HL-60 (cell line): ENCODE results near the gene PLD5.
"Not testable (repeated sequence)": the region's sequence is repeated elsewhere in the genome, so short reads cannot be mapped to it uniquely, and the experiment has no call there.

Experiments
- DNase-seq, 2 experiments: peaks; one replicate each; pipeline ENCODE4 v3.0.0-alpha.2; 2010 to 2020; ENCODE audit warnings: low read depth in 1 of 2, low spot score in 1 of 2
- H3K27ac ChIP-seq: fragments of 250-450 bp; sonication (Bioruptor Pico); replicated peaks from 2 replicates; pipeline ENCODE4 v1.5.1; 2020; ENCODE audit warnings: mild to moderate bottlenecking, moderate library complexity
- H3K27me3 ChIP-seq: fragments of 250-450 bp; sonication (Bioruptor Pico); 2 replicates; pipeline ENCODE4 v1.5.1; 2021; ENCODE audit warnings: mild to moderate bottlenecking, moderate library complexity; ENCODE audit not compliant: insufficient read depth, poor library complexity, severe bottlenecking
- H3K4me3 ChIP-seq: replicated peaks from 2 replicates; pipeline ENCODE4 v1.5.1; 2011; ENCODE audit warnings: mild to moderate bottlenecking, control low read depth, low read length; ENCODE audit not compliant: insufficient read depth
- GABPA ChIP-seq: IDR thresholded peaks from 2 replicates; pipeline ENCODE4 v1.6.1; 2012; ENCODE audit warnings: low read depth
- POLR2AphosphoS5 ChIP-seq: IDR thresholded peaks from 2 replicates; pipeline ENCODE4 v1.6.1; 2012; ENCODE audit warnings: low read depth
- SPI1 ChIP-seq: IDR thresholded peaks from 2 replicates; pipeline ENCODE4 v1.6.1; 2012; ENCODE audit warnings: low read depth, mild to moderate bottlenecking, borderline replicate concordance
- TF ChIP-seq, protein P1 (sequence below): IDR thresholded peaks from one replicate; pipeline ENCODE4 v1.5.1; 2011; ENCODE audit warnings: low read length, control low read depth, inconsistent platforms; ENCODE audit not compliant: insufficient read depth
- TF ChIP-seq, protein P2 (sequence below): IDR thresholded peaks from 2 replicates; pipeline ENCODE4 v1.6.1; 2012; ENCODE audit warnings: low read depth; ENCODE audit not compliant: insufficient replicate concordance

PLD5 gene

DNA sequence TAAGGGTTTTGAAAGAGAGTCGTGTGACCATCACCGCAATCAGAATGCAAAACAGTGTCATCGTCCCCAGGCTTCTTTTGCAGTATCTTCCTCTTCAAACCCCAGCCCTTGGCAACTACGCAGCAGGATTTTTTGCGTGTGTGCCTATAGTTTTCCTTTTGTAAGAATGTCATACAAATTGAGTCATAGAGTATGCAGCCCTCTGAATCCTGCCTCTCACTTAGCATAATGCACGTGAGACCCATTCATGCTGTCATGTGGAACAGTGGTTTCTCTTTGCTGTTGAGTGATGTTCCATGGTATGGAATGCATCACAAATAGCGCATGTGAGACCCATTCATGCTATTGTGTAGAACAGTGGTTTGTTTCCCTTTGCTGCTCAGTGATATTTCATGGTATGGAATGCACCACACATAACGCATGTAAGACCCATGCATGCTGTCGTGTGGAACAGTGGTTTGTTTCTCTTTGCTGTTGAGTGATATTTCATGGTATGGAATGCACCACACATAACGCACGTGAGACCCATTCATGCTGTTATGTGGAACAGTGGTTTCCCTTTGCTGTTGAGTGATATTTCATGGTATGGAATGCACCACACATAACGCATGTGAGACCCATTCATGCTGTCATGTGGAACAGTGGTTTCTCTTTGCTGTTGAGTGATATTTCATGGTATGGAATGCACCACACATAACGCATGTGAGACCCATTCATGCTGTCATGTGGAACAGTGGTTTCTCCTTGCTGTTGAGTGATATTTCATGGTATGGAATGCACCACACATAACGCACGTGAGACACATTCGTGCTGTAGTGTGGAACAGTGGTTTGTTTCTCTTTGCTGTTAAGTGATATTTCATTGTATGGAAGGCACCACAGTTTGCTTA, 299.4 kb downstream of the PLD5 start:
- DNase-seq, H3K27ac ChIP-seq, H3K4me3 ChIP-seq: not testable (repeated sequence)

DNA sequence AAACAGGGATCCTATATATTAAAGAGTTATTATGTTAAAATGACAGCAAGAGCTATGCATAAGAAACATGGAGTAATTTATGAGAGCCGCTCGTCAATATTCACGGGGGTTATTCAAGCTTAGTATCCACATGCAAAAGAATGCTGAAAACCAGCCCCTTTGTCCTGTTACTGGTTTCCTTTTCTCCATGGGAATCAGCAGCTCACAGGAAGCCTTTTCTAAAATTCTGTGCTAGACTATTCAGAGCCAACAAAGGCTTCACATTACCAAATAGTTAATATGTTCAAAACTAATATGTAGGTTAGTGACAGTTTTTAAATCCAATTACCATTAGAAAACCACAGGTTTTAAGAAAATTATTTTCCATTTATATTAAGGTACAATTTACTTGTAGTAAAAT, 300.0 kb downstream of the PLD5 start:
- Histone ChIP-seq H3K27me3 (no peaks in the 10 kb centered on the region), H3K27ac (no peak overlapping the region), H3K4me3 (no peak overlapping the region)
- TF ChIP-seq, protein P1, sequence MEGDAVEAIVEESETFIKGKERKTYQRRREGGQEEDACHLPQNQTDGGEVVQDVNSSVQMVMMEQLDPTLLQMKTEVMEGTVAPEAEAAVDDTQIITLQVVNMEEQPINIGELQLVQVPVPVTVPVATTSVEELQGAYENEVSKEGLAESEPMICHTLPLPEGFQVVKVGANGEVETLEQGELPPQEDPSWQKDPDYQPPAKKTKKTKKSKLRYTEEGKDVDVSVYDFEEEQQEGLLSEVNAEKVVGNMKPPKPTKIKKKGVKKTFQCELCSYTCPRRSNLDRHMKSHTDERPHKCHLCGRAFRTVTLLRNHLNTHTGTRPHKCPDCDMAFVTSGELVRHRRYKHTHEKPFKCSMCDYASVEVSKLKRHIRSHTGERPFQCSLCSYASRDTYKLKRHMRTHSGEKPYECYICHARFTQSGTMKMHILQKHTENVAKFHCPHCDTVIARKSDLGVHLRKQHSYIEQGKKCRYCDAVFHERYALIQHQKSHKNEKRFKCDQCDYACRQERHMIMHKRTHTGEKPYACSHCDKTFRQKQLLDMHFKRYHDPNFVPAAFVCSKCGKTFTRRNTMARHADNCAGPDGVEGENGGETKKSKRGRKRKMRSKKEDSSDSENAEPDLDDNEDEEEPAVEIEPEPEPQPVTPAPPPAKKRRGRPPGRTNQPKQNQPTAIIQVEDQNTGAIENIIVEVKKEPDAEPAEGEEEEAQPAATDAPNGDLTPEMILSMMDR: no peak
- TF ChIP-seq GABPA: no peak
- TF ChIP-seq POLR2AphosphoS5: no peak
- TF ChIP-seq SPI1: no peak
- TF ChIP-seq, protein P2, sequence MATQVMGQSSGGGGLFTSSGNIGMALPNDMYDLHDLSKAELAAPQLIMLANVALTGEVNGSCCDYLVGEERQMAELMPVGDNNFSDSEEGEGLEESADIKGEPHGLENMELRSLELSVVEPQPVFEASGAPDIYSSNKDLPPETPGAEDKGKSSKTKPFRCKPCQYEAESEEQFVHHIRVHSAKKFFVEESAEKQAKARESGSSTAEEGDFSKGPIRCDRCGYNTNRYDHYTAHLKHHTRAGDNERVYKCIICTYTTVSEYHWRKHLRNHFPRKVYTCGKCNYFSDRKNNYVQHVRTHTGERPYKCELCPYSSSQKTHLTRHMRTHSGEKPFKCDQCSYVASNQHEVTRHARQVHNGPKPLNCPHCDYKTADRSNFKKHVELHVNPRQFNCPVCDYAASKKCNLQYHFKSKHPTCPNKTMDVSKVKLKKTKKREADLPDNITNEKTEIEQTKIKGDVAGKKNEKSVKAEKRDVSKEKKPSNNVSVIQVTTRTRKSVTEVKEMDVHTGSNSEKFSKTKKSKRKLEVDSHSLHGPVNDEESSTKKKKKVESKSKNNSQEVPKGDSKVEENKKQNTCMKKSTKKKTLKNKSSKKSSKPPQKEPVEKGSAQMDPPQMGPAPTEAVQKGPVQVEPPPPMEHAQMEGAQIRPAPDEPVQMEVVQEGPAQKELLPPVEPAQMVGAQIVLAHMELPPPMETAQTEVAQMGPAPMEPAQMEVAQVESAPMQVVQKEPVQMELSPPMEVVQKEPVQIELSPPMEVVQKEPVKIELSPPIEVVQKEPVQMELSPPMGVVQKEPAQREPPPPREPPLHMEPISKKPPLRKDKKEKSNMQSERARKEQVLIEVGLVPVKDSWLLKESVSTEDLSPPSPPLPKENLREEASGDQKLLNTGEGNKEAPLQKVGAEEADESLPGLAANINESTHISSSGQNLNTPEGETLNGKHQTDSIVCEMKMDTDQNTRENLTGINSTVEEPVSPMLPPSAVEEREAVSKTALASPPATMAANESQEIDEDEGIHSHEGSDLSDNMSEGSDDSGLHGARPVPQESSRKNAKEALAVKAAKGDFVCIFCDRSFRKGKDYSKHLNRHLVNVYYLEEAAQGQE: no peak
- no peak for DNase-seq

More for the DNA sequence above, 299.4 kb downstream of the PLD5 start:
- H3K27me3 ChIP-seq: not testable (repeated sequence)

DNA sequence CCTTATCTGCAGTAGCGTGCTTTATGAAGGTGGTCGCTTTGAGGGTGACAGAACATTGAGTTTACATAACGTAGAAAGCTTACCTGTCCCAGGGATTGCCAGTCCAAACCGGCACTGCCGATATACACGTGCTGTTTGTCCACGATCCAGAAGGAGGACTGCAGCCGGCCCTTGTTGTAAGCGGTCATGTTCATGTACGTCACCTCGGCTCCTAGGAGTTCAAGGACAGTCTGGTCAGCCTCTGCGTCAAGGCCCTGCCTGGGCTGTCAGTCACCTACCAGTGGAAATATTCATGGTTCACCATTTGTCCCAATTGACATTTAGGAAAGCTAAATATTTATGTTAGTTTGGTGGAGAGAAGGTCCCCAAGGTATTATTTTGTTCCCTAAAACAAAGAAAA, 304.6 kb downstream of the PLD5 start:
- H3K27ac ChIP-seq: no peak overlapping the region
- DNase-seq: no peak
- TF ChIP-seq SPI1 (no peak), POLR2AphosphoS5 (no peak), GABPA (no peak)
- TF ChIP-seq, protein P1: no peak
- TF ChIP-seq, protein P2: no peak

DNA sequence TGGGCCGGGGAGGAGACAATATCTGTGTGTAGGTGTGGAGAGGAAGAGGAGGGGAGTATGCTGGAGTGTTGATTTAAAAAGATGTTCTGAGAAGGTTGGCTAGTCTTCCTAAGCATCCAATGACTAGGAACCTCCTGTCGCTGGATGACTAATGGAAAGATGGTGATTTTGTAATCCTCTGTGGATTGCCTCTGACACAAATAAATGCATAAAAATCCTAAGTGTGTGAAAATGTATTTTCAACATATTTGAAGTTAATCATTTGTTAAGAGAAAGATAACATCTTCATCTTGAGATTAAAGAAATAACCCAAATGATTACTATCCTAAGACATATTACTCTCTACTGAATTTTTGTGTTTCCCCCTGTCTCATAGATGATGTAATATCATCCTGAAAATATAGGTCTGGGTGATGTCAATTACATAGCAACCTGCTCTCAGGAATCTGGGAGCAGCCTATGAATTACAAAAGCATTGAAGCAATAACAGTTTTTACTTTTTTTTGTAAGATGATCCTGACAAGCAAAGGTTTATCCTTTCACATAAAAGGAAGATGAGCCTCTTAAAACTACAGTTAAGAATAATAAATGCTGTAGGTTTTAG, 305.1 kb downstream of the PLD5 start:
- no peak for DNase-seq
- Histone ChIP-seq H3K4me3 (no peak overlapping the region), H3K27me3 (no peaks in the 10 kb centered on the region), H3K27ac (no peak overlapping the region)
- TF ChIP-seq POLR2AphosphoS5: no peak
- no peak for TF ChIP-seq GABPA
- no peak for TF ChIP-seq SPI1
- TF ChIP-seq, protein P2: no peak
- TF ChIP-seq, protein P1: no peak

More for the DNA sequence above, 304.6 kb downstream of the PLD5 start:
- Histone ChIP-seq H3K27me3 (no peaks in the 10 kb centered on the region), H3K4me3 (no peak overlapping the region)
